Fibroblast of pulmonary artery (primary cell): ENCODE data around the gene GAGE12J.
"Not testable (repeated sequence)": the region's sequence is repeated elsewhere in the genome, so short reads cannot be mapped to it uniquely, and the experiment has no call there.

Experiments
- DNase-seq: peaks from one replicate; pipeline ENCODE4 v3.0.0-alpha.2; 2010; ENCODE audit warnings: low read depth
- H3K4me3 ChIP-seq: replicated peaks from 2 replicates; pipeline ENCODE4 v1.5.1; 2011; ENCODE audit warnings: low read depth, mild to moderate bottlenecking, control low read depth, low read length, moderate library complexity
- CTCF ChIP-seq: IDR thresholded peaks from 2 replicates; pipeline ENCODE4 v1.5.1; 2011; ENCODE audit warnings: mild to moderate bottlenecking, control low read depth, low read length, inconsistent platforms; ENCODE audit errors: missing control alignments

Gene GAGE12J

GRCh38 chrX:49310371-49310770 is 11.5 kb upstream of the GAGE12J start:
- DNase-seq, result no peak
- no peak overlapping the region for H3K4me3 ChIP-seq
- no peak for TF ChIP-seq CTCF

GRCh38 chrX:49312176-49312575 is 9.7 kb upstream of the GAGE12J start:
- TF ChIP-seq CTCF, result no peak
- H3K4me3 ChIP-seq, result no peak overlapping the region
- DNase-seq, result no peak

GRCh38 chrX:49316085-49316484 is 5.8 kb upstream of the GAGE12J start:
- no peak for DNase-seq
- TF ChIP-seq CTCF, result no peak
- no peak overlapping the region for H3K4me3 ChIP-seq

- not testable (repeated sequence) for DNase-seq, H3K4me3 ChIP-seq
Observed at GRCh38 chrX:49322266-49322665, 429 bp downstream of the GAGE12J start.

- not testable (repeated sequence) for DNase-seq, H3K4me3 ChIP-seq
Observed at GRCh38 chrX:49323735-49324134, 1.9 kb downstream of the GAGE12J start.

GRCh38 chrX:49330421-49330820 is 8.6 kb downstream of the GAGE12J start:
- not testable (repeated sequence) for H3K4me3 ChIP-seq, DNase-seq

- not testable (repeated sequence) for H3K4me3 ChIP-seq, DNase-seq
Observed at GRCh38 chrX:49331282-49331681, 9.4 kb downstream of the GAGE12J start, which contains the start of gene GAGE13. Gene GAGE13 (plus strand): TSS chrX:49331582. CDS start chrX:49332738, 1,156 bp downstream.

- H3K4me3 ChIP-seq, DNase-seq: not testable (repeated sequence)
Observed at GRCh38 chrX:49331841-49332240, 10.0 kb downstream of the GAGE12J start.

- DNase-seq, H3K4me3 ChIP-seq: not testable (repeated sequence)
Observed at GRCh38 chrX:49341449-49341848, 19.6 kb downstream of the GAGE12J start.

GRCh38 chrX:49344496-49345175 is 22.8 kb downstream of the GAGE12J start:
- not testable (repeated sequence) for DNase-seq

GRCh38 chrX:49345402-49345801 is 23.6 kb downstream of the GAGE12J start:
- not testable (repeated sequence) for H3K4me3 ChIP-seq, DNase-seq

More at GRCh38 chrX:49344496-49345175, 22.8 kb downstream of the GAGE12J start:
- H3K4me3 ChIP-seq, result not testable (repeated sequence)

- peak; percentile 1 for DNase-seq
- H3K4me3 ChIP-seq, result not testable (repeated sequence)
Observed at GRCh38 chrX:49346150-49346549, 24.3 kb downstream of the GAGE12J start.
